ENCODE measurements around the gene PPFIBP1. TPM values are rescaled to one million over a fixed set of nuclear protein-coding genes. Genes with fewer than 3 reads are reported as not detected.

PPFIBP1 gene
- total and polyA plus RNA-seq, 2 of the 13 experiments (the other 11 are each of a cell fraction or from before 2014, with no cell fraction given) = 16.2 to 21.8 TPM

DNA sequence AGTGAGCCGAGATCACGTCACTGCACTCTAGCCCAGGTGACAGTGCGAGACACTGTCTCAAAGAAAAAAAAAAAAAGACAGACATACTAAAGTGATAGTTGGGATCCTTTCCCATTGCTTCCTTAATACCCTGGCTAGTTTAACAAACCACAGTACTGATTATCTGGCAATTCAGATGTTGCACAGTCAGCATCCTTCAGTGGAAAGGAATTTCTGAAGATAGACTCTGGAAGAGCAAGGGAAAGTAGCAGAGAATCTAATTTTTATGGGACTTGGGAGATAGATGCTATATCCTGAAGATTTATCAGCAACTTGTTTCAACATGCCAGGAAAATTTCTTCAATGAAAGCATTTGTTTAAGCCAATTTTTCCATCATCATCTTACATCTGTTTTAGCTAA, 6.5 kb upstream of the PPFIBP1 start:
- intact Hi-C loops (cut with micrococcal nuclease; ENCODE audit: unreplicated experiment) (no loop called here), in situ Hi-C loops (cut with HindIII; ENCODE audit: extremely low pct_ligation_motif_present, low pct_unique_long_range_greater_than_20kb) (no loop called here)
- ChIA-PET CTCF (ENCODE audit: low intra/inter-chr PET ratio, low total read pairs) (no interaction called here), POLR2A (no interaction called here)
- TF ChIP-seq LCORL (IDR thresholded peaks at IDR 0.05) (no peak), LCORL (CRISPR knock-in tag; IDR thresholded peaks at IDR 0.05) (no peak), RFX3 (CRISPR knock-in tag; IDR thresholded peaks at IDR 0.05) (no peak), ZNF564 (CRISPR knock-in tag; IDR thresholded peaks at IDR 0.05) (no peak), MAFK (conservative IDR thresholded peaks at IDR 0.05 in 1 of 2, IDR thresholded peaks at IDR 0.05 in 1 of 2; ENCODE audit: low read length in 2 of 2) (peak; percentile 66 to 77), CENPX (CRISPR knock-in tag; IDR thresholded peaks at IDR 0.05) (no peak), SMAD9 (CRISPR knock-in tag; IDR thresholded peaks at IDR 0.05) (no peak), CEBPZ (IDR thresholded peaks at IDR 0.05; ENCODE audit: low read length) (no peak), BRD4 (CRISPR knock-in tag; IDR thresholded peaks at IDR 0.05) (no peak), ZNF354B (CRISPR knock-in tag; IDR thresholded peaks at IDR 0.05) (no peak), MAFF (IDR thresholded peaks at IDR 0.05; ENCODE audit: low read depth, low read length) (peak; percentile 69), HDAC6 (IDR thresholded peaks at IDR 0.05; ENCODE audit: low read depth, low read length) (no peak), SMC3 (IDR thresholded peaks at IDR 0.05; ENCODE audit: low read length) (no peak), SNAPC4 (CRISPR knock-in tag; IDR thresholded peaks at IDR 0.05) (no peak), TBL1XR1 (IDR thresholded peaks at IDR 0.05; ENCODE audit: borderline replicate concordance, low read length, partially characterized antibody) (no peak)
- TF ChIP-seq, protein P1, sequence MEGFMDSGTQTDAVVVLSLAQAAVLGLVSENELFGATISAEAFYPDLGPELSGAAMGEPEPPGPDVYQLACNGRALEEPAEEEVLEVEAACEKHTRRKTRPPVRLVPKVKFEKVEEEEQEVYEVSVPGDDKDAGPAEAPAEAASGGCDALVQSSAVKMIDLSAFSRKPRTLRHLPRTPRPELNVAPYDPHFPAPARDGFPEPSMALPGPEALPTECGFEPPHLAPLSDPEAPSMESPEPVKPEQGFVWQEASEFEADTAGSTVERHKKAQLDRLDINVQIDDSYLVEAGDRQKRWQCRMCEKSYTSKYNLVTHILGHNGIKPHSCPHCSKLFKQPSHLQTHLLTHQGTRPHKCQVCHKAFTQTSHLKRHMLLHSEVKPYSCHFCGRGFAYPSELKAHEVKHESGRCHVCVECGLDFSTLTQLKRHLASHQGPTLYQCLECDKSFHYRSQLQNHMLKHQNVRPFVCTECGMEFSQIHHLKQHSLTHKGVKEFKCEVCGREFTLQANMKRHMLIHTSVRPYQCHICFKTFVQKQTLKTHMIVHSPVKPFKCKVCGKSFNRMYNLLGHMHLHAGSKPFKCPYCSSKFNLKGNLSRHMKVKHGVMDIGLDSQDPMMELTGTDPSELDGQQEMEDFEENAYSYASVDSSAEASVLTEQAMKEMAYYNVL (CRISPR knock-in tag; IDR thresholded peaks at IDR 0.05; ENCODE audit: borderline replicate concordance) = no peak
- H3K9me3 ChIP-seq (ENCODE audit: low read length) = no peaks in the 10 kb centered on the region
- peaks cover 0 to 6% of the 10 kb centered on the region in 2 experiments; a peak in 1 of 5 replicates for H3K27me3 ChIP-seq (ENCODE audit: control insufficient read depth in 1 of 2, insufficient read depth in 2 of 2, low read length in 2 of 2)
- H3K4me1 ChIP-seq (ENCODE audit: insufficient read depth, low read length) = peaks cover 15% of the 10 kb centered on the region
- H3K9ac ChIP-seq (ENCODE audit: insufficient read depth, low read depth, low read length) = no peak overlapping the region
- no peaks in the 10 kb centered on the region for H4K20me1 ChIP-seq (ENCODE audit: insufficient read depth, low read length)
- H3K4me2 ChIP-seq (ENCODE audit: low read depth, low read length) = no peak overlapping the region
- BruUV-seq (replicated peaks) = no TSS peak
- no peak overlapping the region for H2AFZ ChIP-seq (ENCODE audit: low read length)
- ATAC-seq = no peak
- H3K79me2 ChIP-seq (ENCODE audit: insufficient read depth, low read length) = no peaks in the 10 kb centered on the region
- no peak for FAIRE-seq
- H3K27ac ChIP-seq (ENCODE audit: extremely low read length, insufficient read depth, low read length) = no peak overlapping the region
- H3K36me3 ChIP-seq (replicated peaks in 1 of 2; ENCODE audit: control insufficient read depth in 1 of 2, insufficient read depth in 2 of 2, low read length in 2 of 2) = no peaks in the 10 kb centered on the region
- no peak overlapping the region for H3K4me3 ChIP-seq (replicated peaks in 1 of 3; ENCODE audit: insufficient read depth in 1 of 3, low read depth in 2 of 3, low read length in 3 of 3)
- WGBS (ENCODE audit: low lambda C conversion rate) = 77% methylated on average over 3 of the region's 3 CpGs
- DNase-seq (ENCODE audit: low spot score) = no peak
